Fibroblast of lung (primary cell): ENCODE results near the gene ECE2. TPM values are rescaled to one million over a fixed set of nuclear protein-coding genes. Genes with fewer than 3 reads are reported as not detected.

ENCODE experiments used
- DNase-seq, 2 donors: peaks; one replicate each; pipeline versions ENCODE4 v3.0.0 to v3.0.0-alpha.2; 2010; ENCODE audit warnings: low read depth in 2 of 2
- H2AFZ ChIP-seq: 2 replicates; pipeline ENCODE4 v1.5.1; 2012; ENCODE audit warnings: low read length, control low read depth, inconsistent platforms
- H3K27ac ChIP-seq: 2 replicates; pipeline ENCODE4 v1.5.1; 2011; ENCODE audit warnings: low read length, control low read depth; ENCODE audit not compliant: insufficient read depth
- H3K27me3 ChIP-seq: 2 replicates; pipeline ENCODE4 v1.5.1; 2011; ENCODE audit warnings: mild to moderate bottlenecking, low read length; ENCODE audit not compliant: control insufficient read depth, insufficient read depth
- H3K36me3 ChIP-seq: 2 replicates; pipeline ENCODE4 v1.5.1; 2011; ENCODE audit warnings: low read length; ENCODE audit not compliant: control insufficient read depth, insufficient read depth
- H3K4me1 ChIP-seq: 2 replicates; pipeline ENCODE4 v1.5.1; 2011; ENCODE audit warnings: low read length; ENCODE audit not compliant: control insufficient read depth, insufficient read depth; ENCODE audit errors: extremely low read depth
- H3K4me2 ChIP-seq: 2 replicates; pipeline ENCODE4 v1.5.1; 2011; ENCODE audit warnings: low read length, control low read depth; ENCODE audit not compliant: insufficient read depth; ENCODE audit errors: extremely low read depth
- H3K4me3 ChIP-seq, 4 experiments: fragments of 200-600 bp in 1 of 4; sonication (generic) in 1 of 4; replicated peaks in 1 of 4; 2 replicates each; pipeline ENCODE4 v1.5.1; 2011 to 2016; ENCODE audit warnings: low read length in 4 of 4, low read depth in 3 of 4, mild to moderate bottlenecking in 3 of 4, control low read depth in 2 of 4, inconsistent platforms in 1 of 4, mixed read lengths in 1 of 4; ENCODE audit not compliant: insufficient read depth in 1 of 4; ENCODE audit errors: control extremely low read depth in 1 of 4
- H3K79me2 ChIP-seq: 2 replicates; pipeline ENCODE4 v1.5.1; 2012; ENCODE audit warnings: mild to moderate bottlenecking, low read length, inconsistent platforms; ENCODE audit not compliant: control insufficient read depth, insufficient read depth
- H3K9ac ChIP-seq: 2 replicates; pipeline ENCODE4 v1.5.1; 2011; ENCODE audit warnings: mild to moderate bottlenecking, low read length, control low read depth; ENCODE audit not compliant: insufficient read depth
- H3K9me3 ChIP-seq: 2 replicates; pipeline ENCODE4 v1.5.1; 2012; ENCODE audit warnings: low read depth, low read length; ENCODE audit not compliant: control insufficient read depth, insufficient read depth
- H4K20me1 ChIP-seq: 2 replicates; pipeline ENCODE4 v1.5.1; 2011; ENCODE audit warnings: low read length; ENCODE audit not compliant: control insufficient read depth, insufficient read depth; ENCODE audit errors: extremely low read depth
- EZH2 ChIP-seq: IDR thresholded peaks from 2 replicates; pipeline ENCODE4 v1.5.1; 2012; ENCODE audit warnings: low read length, control low read depth, mild to moderate bottlenecking; ENCODE audit errors: missing control alignments
- polyA plus RNA-seq, 2 donors: library from polyadenylated mRNA; depleted of rRNA in 1 of 2; stranded (reverse) in 1 of 2; unstranded in 1 of 2; fragments of >200 nt; gene quantifications; 2 replicates each; pipeline ENCODE4 v1.2.1, GENCODE V29; 2011 to 2012; ENCODE audit warnings: missing spikeins in 1 of 2
- total RNA-seq: library from RNA; depleted of rRNA; stranded (reverse); fragments of >200 nt; gene quantifications from 2 replicates; pipeline ENCODE4 v1.2.1, GENCODE V29; 2014
- TF ChIP-seq, protein P1 (sequence below), 2 donors: IDR thresholded peaks in 1 of 2; conservative IDR thresholded peaks in 1 of 2; 1 replicate in 1 of 2; 2 replicates in 1 of 2; pipeline ENCODE4 v1.5.1; 2011 to 2012; ENCODE audit warnings: low read length in 2 of 2, control low read depth in 1 of 2, inconsistent platforms in 1 of 2, low read depth in 1 of 2, mild to moderate bottlenecking in 1 of 2

ECE2 gene
- total and polyA plus RNA-seq, 2 donors (not counting 1 experiment from before 2014, with no cell fraction given), result not detected

DNA sequence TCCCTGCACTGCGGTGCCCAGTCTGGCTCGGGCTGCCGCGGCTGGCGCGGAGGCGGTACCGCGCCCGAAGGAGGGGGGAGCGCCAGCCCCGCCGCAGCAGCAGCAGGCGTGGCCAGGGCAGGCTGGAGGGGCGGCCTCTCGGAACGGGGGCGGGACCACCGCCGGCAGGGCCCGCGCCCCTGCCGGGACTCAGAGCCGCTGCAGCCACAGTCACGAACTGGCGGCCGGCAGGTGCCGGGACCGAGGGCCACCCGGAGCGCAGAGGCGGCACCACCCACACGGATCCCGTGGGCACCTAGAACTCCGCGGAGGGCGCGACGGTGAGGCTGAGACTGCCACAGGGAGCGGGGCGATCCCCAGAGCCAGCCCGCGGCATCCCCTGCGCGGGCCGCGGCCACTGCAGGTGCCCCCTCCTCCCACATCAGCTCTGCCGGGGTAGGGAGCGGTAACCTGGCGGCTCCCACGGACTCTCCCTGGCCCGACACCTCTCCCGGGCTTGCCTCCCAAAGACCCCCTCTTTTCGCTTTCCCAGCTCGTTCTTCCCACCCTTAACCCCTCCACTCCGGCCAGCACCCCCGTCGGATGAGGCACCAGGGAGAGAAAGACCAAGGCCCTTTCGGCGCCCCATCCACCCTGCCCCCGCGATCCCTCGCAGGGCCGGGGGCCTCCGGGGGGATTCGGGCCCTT is 46.3 kb upstream of the ECE2 start, which contains the start of gene VWA5B2:
VWA5B2 (plus strand) TSS at position 192 of the 687 bp plus-strand sequence. CDS start 944 bp downstream, outside the sequence.
- Histone ChIP-seq H4K20me1 (no peaks in the 10 kb centered on the region), H3K4me3 (peak within 1 kb of the TSS in 3 of 4 experiments; percentile 10 to 44 (median 30)), H3K4me1 (peaks cover 4% of the 10 kb centered on the region), H2AFZ (no peak within 1 kb of the TSS), H3K36me3 (no peaks in the 10 kb centered on the region), H3K9ac (no peak within 1 kb of the TSS), H3K9me3 (no peaks in the 10 kb centered on the region), H3K4me2 (peak within 1 kb of the TSS; percentile 68), H3K27me3 (peaks cover 49% of the 10 kb centered on the region), H3K79me2 (no peaks in the 10 kb centered on the region), H3K27ac (no peak within 1 kb of the TSS)
- peak; percentile 6 to 44 for DNase-seq
- peak; percentile 96 for TF ChIP-seq EZH2
- TF ChIP-seq, protein P1, sequence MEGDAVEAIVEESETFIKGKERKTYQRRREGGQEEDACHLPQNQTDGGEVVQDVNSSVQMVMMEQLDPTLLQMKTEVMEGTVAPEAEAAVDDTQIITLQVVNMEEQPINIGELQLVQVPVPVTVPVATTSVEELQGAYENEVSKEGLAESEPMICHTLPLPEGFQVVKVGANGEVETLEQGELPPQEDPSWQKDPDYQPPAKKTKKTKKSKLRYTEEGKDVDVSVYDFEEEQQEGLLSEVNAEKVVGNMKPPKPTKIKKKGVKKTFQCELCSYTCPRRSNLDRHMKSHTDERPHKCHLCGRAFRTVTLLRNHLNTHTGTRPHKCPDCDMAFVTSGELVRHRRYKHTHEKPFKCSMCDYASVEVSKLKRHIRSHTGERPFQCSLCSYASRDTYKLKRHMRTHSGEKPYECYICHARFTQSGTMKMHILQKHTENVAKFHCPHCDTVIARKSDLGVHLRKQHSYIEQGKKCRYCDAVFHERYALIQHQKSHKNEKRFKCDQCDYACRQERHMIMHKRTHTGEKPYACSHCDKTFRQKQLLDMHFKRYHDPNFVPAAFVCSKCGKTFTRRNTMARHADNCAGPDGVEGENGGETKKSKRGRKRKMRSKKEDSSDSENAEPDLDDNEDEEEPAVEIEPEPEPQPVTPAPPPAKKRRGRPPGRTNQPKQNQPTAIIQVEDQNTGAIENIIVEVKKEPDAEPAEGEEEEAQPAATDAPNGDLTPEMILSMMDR (conservative IDR thresholded peaks at IDR 0.05 in 1 of 2, IDR thresholded peaks at IDR 0.05 in 1 of 2; ENCODE audit: low read depth in 1 of 2, low read length in 2 of 2), result no peak

DNA sequence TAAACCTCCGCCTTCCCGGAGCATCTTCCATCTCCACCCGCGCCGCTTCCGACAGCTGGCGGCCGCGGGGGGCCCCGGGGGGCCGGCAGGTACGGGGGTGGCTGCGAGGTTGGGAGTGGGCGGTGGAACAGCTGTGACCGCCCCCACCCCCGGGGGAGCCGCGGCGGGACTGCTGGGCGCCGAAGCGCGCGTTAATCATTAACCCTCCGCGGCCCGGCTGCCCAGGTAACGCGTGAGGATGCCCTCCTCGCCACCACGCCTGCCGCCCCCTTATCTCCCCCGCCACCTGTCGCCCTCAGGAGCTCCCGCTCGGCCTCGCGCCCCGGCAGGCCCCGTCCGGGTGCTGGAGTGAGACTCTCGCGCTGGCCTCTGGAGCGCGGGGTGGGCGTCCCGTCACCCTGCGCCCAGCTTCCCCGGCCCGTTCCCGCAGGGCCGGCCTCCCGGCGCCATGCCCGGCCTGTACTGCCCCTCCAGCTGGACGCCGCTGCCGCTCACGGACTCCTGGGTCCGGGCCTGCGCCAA is 45.7 kb upstream of the ECE2 start:
- TF ChIP-seq, protein P1 (conservative IDR thresholded peaks at IDR 0.05 in 1 of 2, IDR thresholded peaks at IDR 0.05 in 1 of 2; ENCODE audit: low read depth in 1 of 2, low read length in 2 of 2), result no peak
- TF ChIP-seq EZH2, result no peak
- H3K27me3 ChIP-seq, result peaks cover 49% of the 10 kb centered on the region
- no peaks in the 10 kb centered on the region for H4K20me1 ChIP-seq
- peaks cover 4% of the 10 kb centered on the region for H3K4me1 ChIP-seq
- H3K9ac ChIP-seq, result no peak overlapping the region
- H3K79me2 ChIP-seq, result no peaks in the 10 kb centered on the region
- no peak overlapping the region for H3K4me2 ChIP-seq
- H3K27ac ChIP-seq, result no peak overlapping the region
- no peak overlapping the region for H2AFZ ChIP-seq
- no peaks in the 10 kb centered on the region for H3K9me3 ChIP-seq
- H3K4me3 ChIP-seq, result no peak overlapping the region
- DNase-seq, result no peak
- H3K36me3 ChIP-seq, result no peaks in the 10 kb centered on the region

DNA sequence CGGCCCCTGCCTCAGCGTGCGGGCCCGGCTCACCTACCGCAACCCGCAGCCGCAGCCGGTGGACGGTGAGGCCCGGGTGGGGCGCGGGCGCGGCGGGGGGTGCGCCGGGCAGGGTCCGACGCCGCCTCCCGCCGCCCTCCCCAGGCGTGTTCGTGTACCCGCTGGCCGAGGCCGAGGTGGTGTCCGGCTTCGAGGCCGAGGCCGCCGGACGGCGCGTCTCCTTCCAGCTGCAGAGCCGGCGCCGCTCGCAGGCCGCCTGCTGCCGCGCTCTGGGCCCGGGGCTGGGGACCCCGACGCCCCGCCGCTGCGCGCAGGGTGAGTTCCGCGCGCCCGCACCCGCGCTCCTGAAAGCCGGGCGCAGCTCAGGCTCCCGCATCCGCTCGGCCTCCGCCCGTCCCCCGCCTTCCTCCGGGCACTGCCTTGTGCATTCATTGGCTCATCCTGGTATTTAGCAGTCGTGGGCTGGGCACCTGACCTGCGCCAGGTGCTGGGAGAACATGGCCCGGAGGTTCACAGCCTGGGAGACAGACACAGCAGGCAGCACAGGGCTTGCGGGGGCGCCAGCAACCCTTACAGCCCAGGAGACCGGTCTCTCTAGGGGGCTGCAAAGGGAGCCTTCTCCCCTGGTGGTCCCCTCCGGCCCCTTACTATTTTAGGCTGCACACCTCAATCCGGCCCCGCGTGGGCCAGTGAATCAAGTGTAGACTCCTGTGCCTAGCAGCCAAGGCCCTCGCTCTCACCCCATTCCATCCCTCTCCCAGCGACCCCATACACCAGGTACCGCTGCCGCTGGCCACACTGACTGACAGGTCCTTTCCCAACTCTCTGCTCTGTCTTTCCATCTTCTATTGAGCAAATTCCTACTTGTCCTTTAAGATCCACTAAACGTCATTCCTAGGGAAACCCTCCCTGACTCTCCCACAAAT is 45.0 kb upstream of the ECE2 start:
- Histone ChIP-seq H3K79me2 (no peaks in the 10 kb centered on the region), H3K9ac (no peak overlapping the region), H3K4me2 (no peak overlapping the region), H3K4me1 (peaks cover 4% of the 10 kb centered on the region), H3K4me3 (no peak overlapping the region), H3K9me3 (no peaks in the 10 kb centered on the region), H2AFZ (no peak overlapping the region), H3K27ac (no peak overlapping the region), H4K20me1 (no peaks in the 10 kb centered on the region), H3K27me3 (peaks cover 49% of the 10 kb centered on the region), H3K36me3 (no peaks in the 10 kb centered on the region)
- no peak for DNase-seq
- TF ChIP-seq, protein P1 (conservative IDR thresholded peaks at IDR 0.05 in 1 of 2, IDR thresholded peaks at IDR 0.05 in 1 of 2; ENCODE audit: low read depth in 1 of 2, low read length in 2 of 2), result no peak
- TF ChIP-seq EZH2, result peak; percentile 92
